ENCODE data around the gene GLI2. TPM values are rescaled to one million over a fixed set of nuclear protein-coding genes. Genes with fewer than 3 reads are reported as not detected.

The GLI2 gene
- total RNA-seq, 1 donor from 2014 or later, result 2.2 TPM

DNA sequence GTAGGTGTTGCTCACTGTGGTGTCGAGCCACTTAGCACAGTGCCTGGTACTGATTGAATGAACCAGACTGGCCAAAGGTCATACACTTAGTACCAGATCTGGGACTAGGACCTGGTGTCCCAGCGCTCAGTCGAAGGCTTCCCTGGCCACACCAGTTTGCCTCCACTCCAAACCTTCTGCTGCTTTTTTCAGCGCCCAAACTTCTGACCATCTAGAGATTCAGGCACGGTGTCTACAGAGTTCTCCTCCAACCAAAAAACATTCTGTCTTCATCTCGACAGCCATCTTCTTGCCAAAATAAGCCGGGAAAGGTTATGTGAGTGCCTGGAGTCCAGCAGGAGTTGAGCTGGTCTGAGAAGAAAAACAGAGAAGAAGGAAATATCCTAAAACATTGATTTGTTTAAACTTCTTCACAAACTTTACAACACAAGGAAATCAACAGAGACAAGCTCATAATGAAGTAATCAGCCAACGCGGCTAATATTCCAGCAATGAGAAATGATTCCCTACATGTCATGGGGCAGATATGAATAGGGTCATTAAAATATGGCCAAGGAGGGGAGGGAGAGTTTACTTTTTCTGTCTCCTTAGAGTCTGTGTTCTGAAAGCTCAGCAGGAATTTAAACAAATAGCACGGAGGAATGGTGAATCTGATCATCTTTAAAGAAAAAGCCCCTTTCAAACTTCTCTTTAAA is 2.3 kb upstream of the GLI2 start:
- intact Hi-C loops (cut with DNase I), result loop anchor here (10.0 kb wide), 2 partner anchors 91 to 181 kb away; no protein-coding TSS in a partner anchor
- DNase-seq (ENCODE audit: missing footprints) (no peak), ATAC-seq (no peak)

- no peak for ATAC-seq
- DNase-seq (ENCODE audit: missing footprints), result no peak
- intact Hi-C loops (cut with DNase I), result loop anchor here (1.0 to 10.0 kb wide), 4 partner anchors 90 to 335 kb away; no protein-coding TSS in a partner anchor
Measured at GRCh38 chr2:120734930-120735651, 577 bp upstream of the GLI2 start.

DNA sequence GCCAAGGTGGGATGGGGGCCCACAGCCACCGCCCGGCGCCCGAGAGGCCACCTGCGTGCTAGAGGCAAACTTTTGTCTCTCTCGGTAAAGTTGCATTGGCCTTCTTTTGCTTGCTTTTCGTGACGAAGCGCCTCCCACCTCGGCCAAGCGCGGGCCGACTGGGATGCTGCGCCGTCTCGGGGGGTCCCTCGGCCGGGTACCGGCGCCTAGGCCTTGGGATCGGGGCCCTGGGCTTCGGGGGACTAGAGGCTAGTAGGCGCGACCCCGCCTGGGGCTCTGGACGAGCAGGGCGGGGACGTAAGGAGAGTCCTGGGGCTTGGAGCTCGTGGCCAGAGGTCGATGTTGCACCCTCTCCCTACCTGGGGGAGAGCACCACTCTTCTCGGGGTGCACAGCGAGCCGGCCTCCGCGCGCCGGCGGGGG is 545 bp downstream of the GLI2 start:
- DNase-seq (ENCODE audit: missing footprints) (no peak), ATAC-seq (peak; percentile 1)
- intact Hi-C loops (cut with DNase I), result loop anchor here (5.0 to 10.0 kb wide), 3 partner anchors 89 to 179 kb away; no protein-coding TSS in a partner anchor

GRCh38 chr2:120736624-120737339 is 1.1 kb downstream of the GLI2 start:
- no peak for DNase-seq (ENCODE audit: missing footprints)
- intact Hi-C loops (cut with DNase I), result loop anchor here (5.0 to 10.0 kb wide), 3 partner anchors 88 to 178 kb away; no protein-coding TSS in a partner anchor

DNA sequence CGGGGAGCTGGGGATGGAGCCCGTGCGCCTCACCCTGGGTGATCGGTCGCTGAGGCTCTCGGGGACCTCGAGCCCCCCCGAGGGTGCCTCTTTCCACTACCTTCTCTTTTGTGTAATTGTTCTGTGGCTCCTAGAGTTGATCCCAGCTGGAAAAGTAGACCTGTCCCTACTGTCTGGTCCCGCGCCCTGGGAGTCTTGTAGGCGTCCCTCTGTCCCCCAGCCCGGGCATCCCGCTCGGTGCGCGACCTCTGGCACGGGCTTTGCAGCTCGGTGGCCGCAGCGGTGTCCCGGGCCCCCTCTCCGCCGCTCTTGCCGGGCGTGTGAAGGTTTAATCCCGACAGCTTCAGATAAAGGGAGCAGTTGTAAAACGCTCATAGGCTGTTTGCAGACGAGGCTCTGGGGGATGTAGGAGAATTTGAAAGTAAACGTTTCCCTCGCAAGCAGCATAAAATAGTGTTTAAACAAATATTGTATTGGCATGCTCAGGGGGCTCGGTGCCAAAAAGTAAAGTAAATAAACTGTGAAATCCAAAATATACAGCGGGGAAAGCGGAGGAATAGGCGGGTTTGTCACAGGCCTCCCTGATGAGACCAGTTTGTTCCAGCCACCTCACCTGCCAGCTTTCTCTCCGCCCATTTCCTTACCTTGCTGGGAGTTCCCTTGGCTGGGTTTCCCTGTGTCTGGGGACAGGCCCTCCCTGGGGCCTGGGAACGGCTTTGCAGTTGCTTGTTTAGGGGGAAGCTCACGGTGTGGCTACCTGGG is 1.9 kb downstream of the GLI2 start:
- DNase-seq (ENCODE audit: missing footprints), result no peak
- no peak for ATAC-seq
- intact Hi-C loops (cut with DNase I), result loop anchor here (5.0 to 10.0 kb wide), 3 partner anchors 87 to 177 kb away; no protein-coding TSS in a partner anchor

More at GRCh38 chr2:120736624-120737339, 1.1 kb downstream of the GLI2 start:
- peak; percentile 65 for ATAC-seq

GRCh38 chr2:120738117-120738516 is 2.4 kb downstream of the GLI2 start:
- no peak for ATAC-seq
- intact Hi-C loops (cut with DNase I), result loop anchor here (5.0 to 10.0 kb wide), 3 partner anchors 87 to 177 kb away; no protein-coding TSS in a partner anchor
- DNase-seq (ENCODE audit: missing footprints), result no peak

GRCh38 chr2:120738786-120739437 is 3.2 kb downstream of the GLI2 start:
- intact Hi-C loops (cut with DNase I), result loop anchor here (5.0 to 10.0 kb wide), 3 partner anchors 86 to 176 kb away; no protein-coding TSS in a partner anchor
- ATAC-seq, result no peak

DNA sequence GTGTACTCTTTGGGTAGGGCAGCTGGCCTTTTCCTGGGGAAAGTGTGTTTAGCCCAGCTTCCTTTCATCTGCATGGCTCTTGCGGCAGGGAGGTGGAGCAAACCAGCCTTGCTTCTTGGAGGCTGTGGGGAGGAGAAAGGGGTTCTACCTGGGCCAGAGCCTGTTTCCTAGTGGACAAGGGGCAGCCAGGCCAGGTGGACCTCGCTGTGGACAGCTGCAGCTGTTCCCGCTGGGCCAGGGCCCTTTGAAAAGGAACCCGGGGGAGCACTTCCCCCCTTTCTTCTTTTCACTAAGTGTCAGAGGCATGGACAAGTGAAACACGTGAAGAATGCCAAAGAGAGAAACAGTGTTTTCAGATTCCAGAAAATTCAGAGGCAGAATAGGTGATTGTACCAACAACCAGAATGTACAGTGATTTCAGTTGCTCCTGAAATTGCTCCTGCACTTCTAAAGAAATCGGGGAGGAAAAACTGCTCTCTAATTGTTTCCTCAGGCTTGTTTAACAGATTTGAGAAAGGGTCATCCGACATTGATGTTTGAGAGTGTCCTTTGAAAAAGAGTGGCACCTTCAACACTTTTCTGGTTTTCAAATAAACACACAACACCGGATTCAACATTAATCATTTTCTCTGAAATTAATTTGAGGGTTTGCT is 3.9 kb downstream of the GLI2 start:
- intact Hi-C loops (cut with DNase I), result loop anchor here (5.0 to 10.0 kb wide), 3 partner anchors 85 to 175 kb away; no protein-coding TSS in a partner anchor
- ATAC-seq (no peak), DNase-seq (ENCODE audit: missing footprints) (no peak)

More at GRCh38 chr2:120738786-120739437, 3.2 kb downstream of the GLI2 start:
- DNase-seq (ENCODE audit: missing footprints), result no peak

DNA sequence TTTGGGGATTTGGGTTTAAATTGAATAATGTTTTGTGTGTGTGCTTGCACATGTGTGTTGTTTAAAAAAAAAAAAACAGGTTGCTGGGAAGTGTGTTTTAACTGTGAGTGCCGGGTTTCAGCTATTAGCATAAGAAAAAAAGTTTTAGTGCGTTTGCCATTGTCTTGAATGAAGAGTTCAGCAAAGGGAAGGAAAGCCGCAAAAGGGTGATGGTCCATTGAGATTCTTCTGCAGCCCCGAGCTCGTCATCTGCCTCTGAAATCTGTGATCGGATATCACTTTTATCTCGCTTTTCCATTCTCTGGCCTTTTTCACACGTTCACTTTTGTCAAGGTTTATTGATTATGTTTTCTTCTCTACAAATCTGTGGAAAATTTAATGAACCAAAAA is 4.7 kb downstream of the GLI2 start:
- intact Hi-C loops (cut with DNase I), result no loop called here
- ATAC-seq (no peak), DNase-seq (ENCODE audit: missing footprints) (no peak)

DNA sequence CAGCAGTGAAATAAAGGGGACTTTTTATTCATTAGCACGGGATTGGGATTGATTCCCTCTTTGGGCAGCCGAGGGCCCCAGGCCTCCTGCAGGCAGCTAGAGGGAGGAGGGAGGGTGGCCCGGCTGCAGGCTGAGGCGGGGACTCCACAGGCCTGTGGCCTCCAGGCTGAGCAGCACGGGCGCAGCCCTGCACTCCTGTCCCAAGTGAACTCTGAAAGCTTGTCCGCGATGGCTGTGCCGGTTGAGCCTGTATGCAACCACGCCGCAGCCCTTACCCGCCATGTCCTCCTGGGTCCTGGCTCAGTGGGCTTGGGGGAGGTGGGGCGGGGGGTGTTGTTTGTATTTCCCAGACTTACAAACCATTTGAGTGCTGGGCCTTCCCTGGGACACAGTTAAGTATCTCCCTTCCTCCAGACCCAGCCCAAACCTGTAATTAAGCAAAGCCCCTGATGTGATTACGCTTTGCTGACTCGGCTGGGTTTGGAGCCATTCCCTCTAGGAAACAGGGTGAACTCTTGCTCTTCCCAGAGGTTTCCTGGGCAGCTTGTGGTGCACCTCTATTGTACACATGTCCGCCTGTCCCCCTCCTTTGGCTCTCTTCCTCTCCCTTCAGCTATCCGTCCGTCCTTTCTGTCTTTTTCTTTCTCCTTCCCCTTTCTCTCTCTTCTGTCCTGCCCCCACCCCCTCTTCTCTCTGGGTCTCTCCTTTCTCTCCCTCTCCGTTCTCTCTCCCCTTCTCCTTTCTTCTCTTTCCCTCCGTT is 5.3 kb downstream of the GLI2 start:
- no peak for ATAC-seq
- intact Hi-C loops (cut with DNase I), result no loop called here

GRCh38 chr2:120741571-120742561 is 6.2 kb downstream of the GLI2 start:
- intact Hi-C loops (cut with DNase I), result no loop called here
- ATAC-seq, result peak; percentile 35
- no peak for DNase-seq (ENCODE audit: missing footprints)

More for the DNA sequence above, 5.3 kb downstream of the GLI2 start:
- no peak for DNase-seq (ENCODE audit: missing footprints)

GRCh38 chr2:120743657-120744056 is 8.0 kb downstream of the GLI2 start:
- ATAC-seq (no peak), DNase-seq (ENCODE audit: missing footprints) (no peak)
- intact Hi-C loops (cut with DNase I), result no loop called here

DNA sequence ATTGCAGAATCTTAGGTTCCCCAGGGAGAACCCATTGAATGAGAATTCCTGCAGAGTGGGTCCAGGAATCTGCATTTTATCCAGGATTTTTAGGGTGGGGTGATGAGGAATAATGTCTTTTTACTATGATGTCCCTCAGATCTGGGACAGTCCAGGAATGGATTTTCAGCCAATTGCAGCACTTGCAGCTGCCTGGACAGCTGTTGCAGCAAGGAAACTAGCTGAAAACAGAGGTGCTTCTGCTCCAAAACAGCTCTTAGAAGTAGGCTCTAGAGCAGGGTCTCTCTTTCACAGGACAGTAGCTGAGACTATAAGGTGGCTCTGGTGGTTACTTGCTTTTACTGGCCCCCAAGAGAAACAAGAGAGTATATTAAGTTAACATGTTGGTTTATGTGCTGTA is 9.1 kb downstream of the GLI2 start:
- intact Hi-C loops (cut with DNase I), result no loop called here
- no peak for ATAC-seq
- no peak for DNase-seq (ENCODE audit: missing footprints)

- no peak for DNase-seq (ENCODE audit: missing footprints)
- ATAC-seq, result no peak
- intact Hi-C loops (cut with DNase I), result no loop called here
Measured at GRCh38 chr2:120745420-120746111, 9.9 kb downstream of the GLI2 start.

- DNase-seq (ENCODE audit: missing footprints) (no peak), ATAC-seq (no peak)
- intact Hi-C loops (cut with DNase I), result no loop called here
Measured at GRCh38 chr2:120746144-120746543, 10.5 kb downstream of the GLI2 start.

All from Right ventricle myocardium inferior (tissue), 1 donor.